T-cell (primary cell): Measurements from ENCODE around the gene FECH. TPM values are rescaled to one million over a fixed set of nuclear protein-coding genes. Genes with fewer than 3 reads are reported as not detected.
A peak's percentile ranks its signal among the peaks of the same experiment; 100 is the strongest.

Experiments used
- ATAC-seq, 4 experiments: fragments of 200-7000 bp in 3 of 4; fragments of 150-1000 bp in 1 of 4; cut with Tn5 transposase; replicated peaks in 1 of 4; 1 replicate in 3 of 4; 2 replicates in 1 of 4; pipeline ENCODE4 v1.10.0; 2021; ENCODE audit warnings: moderate library complexity in 3 of 4, mild to moderate bottlenecking in 2 of 4, moderate number of reproducible peaks in 1 of 4
- CTCF ChIA-PET, 2 donors: fragments of 300-600 bp; sonication (Branson Sonifier 250); formaldehyde crosslinking; loops; one replicate each; lab custom pipeline; 2022; ENCODE audit warnings: antibody characterized with exemption in 2 of 2; lab: Charles Lee
- POLR2A ChIA-PET, 2 donors: fragments of 300-600 bp; sonication (Branson Sonifier 250); formaldehyde crosslinking; loops; one replicate each; lab custom pipeline; 2022; ENCODE audit warnings: antibody characterized with exemption in 2 of 2; lab: Charles Lee
- DNase-seq, 35 experiments: peaks; one replicate each; pipeline versions ENCODE4 v3.0.0 to v3.0.0-alpha.2; 2013 to 2023
- H3K27ac ChIP-seq: one replicate; pipeline ENCODE4 v1.5.1; 2013; ENCODE audit warnings: low read length
- H3K27me3 ChIP-seq, 2 experiments: replicated peaks in 1 of 2; 1 replicate in 1 of 2; 2 replicates in 1 of 2; pipeline versions ENCODE4 v1.6.1 to v1.7.0; 2013; ENCODE audit warnings: low read length in 1 of 2, mixed read lengths in 1 of 2; ENCODE audit not compliant: control insufficient read depth in 2 of 2, insufficient read depth in 2 of 2; ENCODE audit errors: extremely low read depth in 1 of 2
- H3K36me3 ChIP-seq, 2 donors: 1 replicate in 1 of 2; 2 replicates in 1 of 2; pipeline versions ENCODE4 v1.6.1 to v1.7.0; 2013; ENCODE audit warnings: low read length in 1 of 2; ENCODE audit not compliant: control insufficient read depth in 2 of 2, insufficient read depth in 1 of 2; ENCODE audit errors: extremely low read depth in 1 of 2
- H3K4me1 ChIP-seq, 2 experiments: 1 replicate in 1 of 2; 2 replicates in 1 of 2; pipeline versions ENCODE4 v1.6.1 to v1.7.0; 2013; ENCODE audit warnings: low read length in 2 of 2, mixed read lengths in 1 of 2; ENCODE audit not compliant: insufficient read depth in 2 of 2, control insufficient read depth in 1 of 2; ENCODE audit errors: extremely low read depth in 1 of 2
- H3K4me3 ChIP-seq, 2 donors: 1 replicate in 1 of 2; 2 replicates in 1 of 2; pipeline versions ENCODE4 v1.5.1 to v1.7.0; 2013; ENCODE audit warnings: mild to moderate bottlenecking in 2 of 2, low read length in 1 of 2, moderate library complexity in 1 of 2; ENCODE audit not compliant: control insufficient read depth in 1 of 2; ENCODE audit errors: extremely low read depth in 1 of 2
- H3K9me3 ChIP-seq: 2 replicates; pipeline ENCODE4 v1.7.0; 2013
- H3K27ac Mint-ChIP-seq, 2 donors: one replicate each; pipeline ENCODE4 v1.8.0; 2020 to 2021; ENCODE audit warnings: mild to moderate bottlenecking in 2 of 2, mixed read lengths in 2 of 2
- H3K27me3 Mint-ChIP-seq, 2 donors: one replicate each; pipeline ENCODE4 v1.8.0; 2021 to 2022; ENCODE audit warnings: mixed read lengths in 2 of 2
- H3K36me3 Mint-ChIP-seq: one replicate; pipeline ENCODE4 v1.8.0; 2021; ENCODE audit warnings: mixed read lengths
- H3K4me1 Mint-ChIP-seq, 3 donors: one replicate each; pipeline ENCODE4 v1.8.0; 2020 to 2022; ENCODE audit warnings: mixed read lengths in 3 of 3, mild to moderate bottlenecking in 1 of 3
- H3K4me3 Mint-ChIP-seq, 3 donors: one replicate each; pipeline ENCODE4 v1.8.0; 2020 to 2022; ENCODE audit warnings: mild to moderate bottlenecking in 3 of 3, mixed read lengths in 3 of 3, moderate library complexity in 3 of 3
- H3K9me3 Mint-ChIP-seq, 3 donors: one replicate each; pipeline ENCODE4 v1.8.0; 2020 to 2022; ENCODE audit warnings: mixed read lengths in 3 of 3
- WGBS: methylation state at CpG from one replicate; pipeline ENCODE4 v1.1.5; 2013; ENCODE audit warnings: missing lambda C conversion rate; ENCODE audit not compliant: insufficient coverage; 5-methylcytosine and 5-hydroxymethylcytosine counted together
- total RNA-seq, 35 experiments: library from RNA in 6 of 35; stranded (reverse) in 6 of 35; fragments of 120-200 nt in 1 of 35; gene quantifications; one replicate each; pipeline versions ENCODE4 v1.2.1 to v1.2.4 and lab custom pipeline; 2013 to 2026

FECH gene
- total RNA-seq, 5 donors from 2014 or later (not counting 1 experiment from before 2014, with no cell fraction given): 9.6 to 16.2 (median 14.4) TPM

DNA sequence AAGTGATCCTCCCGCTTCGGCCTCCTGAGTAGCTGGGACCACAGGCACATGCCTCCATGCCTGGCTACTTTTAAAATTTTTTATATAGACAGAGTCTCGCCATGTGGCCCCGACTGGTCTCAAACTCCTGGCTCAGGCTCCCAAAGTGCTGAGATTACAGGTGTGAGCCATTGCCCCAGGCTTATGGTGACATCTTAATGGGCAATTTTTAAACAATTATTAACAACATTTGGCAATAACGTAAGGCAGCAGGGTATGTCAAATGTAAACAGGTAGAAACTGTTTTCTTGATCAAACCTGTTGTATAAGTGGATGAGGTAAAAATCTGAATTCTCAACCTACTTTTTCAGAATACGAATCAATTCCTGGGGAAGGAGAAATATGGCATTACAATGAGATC, 11.0 kb downstream of the FECH start:
- Histone ChIP-seq H3K9me3 (no peaks in the 10 kb centered on the region), H3K27ac (no peak overlapping the region), H3K4me3 (no peak overlapping the region), H3K36me3 (peaks cover 6 to 54% of the 10 kb centered on the region in 2 donors), H3K4me1 (peaks cover 5 to 8% of the 10 kb centered on the region in 2 experiments), H3K27me3 (no peaks in the 10 kb centered on the region)
- ChIA-PET POLR2A (no interaction called here), CTCF (no interaction called here)
- H3K9me3 Mint-ChIP-seq: no peaks in the 10 kb centered on the region
- no peaks in the 10 kb centered on the region for H3K27me3 Mint-ChIP-seq
- DNase-seq (no peak), ATAC-seq (no peak)
- WGBS: 100% methylated on average over 1 of the region's 6 CpGs
- H3K4me1 Mint-ChIP-seq: peaks cover 8 to 12% (median 8%) of the 10 kb centered on the region in 3 donors
- peaks cover 60% of the 10 kb centered on the region for H3K36me3 Mint-ChIP-seq
- no peak overlapping the region for H3K27ac Mint-ChIP-seq
- no peak overlapping the region for H3K4me3 Mint-ChIP-seq

DNA sequence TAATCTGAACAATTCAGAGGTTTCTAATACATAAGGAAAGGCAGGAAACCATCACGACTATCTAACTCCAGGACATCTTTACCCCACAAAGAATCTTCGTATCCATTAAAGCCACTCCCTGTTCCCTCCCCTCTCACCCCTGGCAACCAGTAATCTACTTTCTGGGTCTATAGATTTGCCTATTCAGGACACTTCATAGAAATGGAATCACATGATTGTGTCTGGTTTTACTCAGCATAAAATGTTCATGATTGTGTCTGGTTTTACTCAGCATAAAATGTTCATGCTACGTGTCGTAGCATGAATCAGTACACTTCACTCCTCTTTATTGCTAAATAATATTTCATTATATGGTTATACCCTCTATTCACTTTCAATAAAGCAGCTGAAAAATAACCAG, 11.6 kb downstream of the FECH start:
- no peaks in the 10 kb centered on the region for H3K9me3 Mint-ChIP-seq
- no peak overlapping the region for H3K27ac Mint-ChIP-seq
- POLR2A ChIA-PET: no interaction called here
- Histone ChIP-seq H3K27ac (no peak overlapping the region), H3K4me1 (peaks cover 2 to 3% of the 10 kb centered on the region in 2 experiments), H3K36me3 (peaks cover 6 to 61% of the 10 kb centered on the region in 2 donors), H3K4me3 (no peak overlapping the region), H3K27me3 (no peaks in the 10 kb centered on the region), H3K9me3 (no peaks in the 10 kb centered on the region)
- H3K4me1 Mint-ChIP-seq: peaks cover 2 to 7% (median 4%) of the 10 kb centered on the region in 3 donors
- CTCF ChIA-PET: no interaction called here
- no peaks in the 10 kb centered on the region for H3K27me3 Mint-ChIP-seq
- ATAC-seq (no peak), DNase-seq (no peak)
- H3K4me3 Mint-ChIP-seq: no peak overlapping the region
- 40% methylated on average over 2 of the region's 4 CpGs for WGBS
- H3K36me3 Mint-ChIP-seq: peaks cover 63% of the 10 kb centered on the region

DNA sequence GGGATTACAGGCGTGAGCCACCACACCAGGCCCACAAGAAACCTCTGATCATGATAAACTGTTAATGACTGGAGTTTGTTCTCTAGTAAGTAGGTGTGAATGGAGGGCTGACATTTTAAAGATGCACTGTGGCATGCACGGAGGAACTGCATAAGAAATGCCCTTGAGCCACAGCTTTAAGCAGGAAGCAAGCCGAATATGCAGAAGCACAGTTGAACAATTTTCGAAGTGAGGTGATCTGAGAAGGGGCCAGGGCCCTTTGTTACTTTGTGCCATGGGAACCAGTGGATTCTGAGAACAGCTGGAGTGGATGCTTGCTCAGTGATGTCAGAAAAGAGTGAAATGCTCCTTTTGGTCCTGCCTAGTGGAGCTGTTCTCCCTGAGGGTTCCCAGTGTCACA, 16.3 kb downstream of the FECH start:
- peaks cover 6 to 65% of the 10 kb centered on the region in 2 donors for H3K36me3 ChIP-seq
- no peak overlapping the region for H3K4me3 ChIP-seq
- ATAC-seq (no peak), DNase-seq (no peak)
- H3K4me3 Mint-ChIP-seq: no peak overlapping the region
- H3K27ac Mint-ChIP-seq: no peak overlapping the region
- H3K27ac ChIP-seq: no peak overlapping the region
- no peaks in the 10 kb centered on the region for H3K9me3 ChIP-seq
- ChIA-PET POLR2A (no interaction called here), CTCF (interaction anchor here in 1 of 2 donors (0.7 kb wide), 1 partner anchor 131 kb away, joined by 3 read pairs; no protein-coding TSS in a partner anchor)
- H3K27me3 ChIP-seq: no peaks in the 10 kb centered on the region
- peaks cover 77% of the 10 kb centered on the region for H3K36me3 Mint-ChIP-seq
- H3K4me1 Mint-ChIP-seq: no peaks in the 10 kb centered on the region
- no peaks in the 10 kb centered on the region for H3K9me3 Mint-ChIP-seq
- no peaks in the 10 kb centered on the region for H3K4me1 ChIP-seq
- 94% methylated on average over 3 of the region's 4 CpGs for WGBS
- H3K27me3 Mint-ChIP-seq: no peaks in the 10 kb centered on the region

DNA sequence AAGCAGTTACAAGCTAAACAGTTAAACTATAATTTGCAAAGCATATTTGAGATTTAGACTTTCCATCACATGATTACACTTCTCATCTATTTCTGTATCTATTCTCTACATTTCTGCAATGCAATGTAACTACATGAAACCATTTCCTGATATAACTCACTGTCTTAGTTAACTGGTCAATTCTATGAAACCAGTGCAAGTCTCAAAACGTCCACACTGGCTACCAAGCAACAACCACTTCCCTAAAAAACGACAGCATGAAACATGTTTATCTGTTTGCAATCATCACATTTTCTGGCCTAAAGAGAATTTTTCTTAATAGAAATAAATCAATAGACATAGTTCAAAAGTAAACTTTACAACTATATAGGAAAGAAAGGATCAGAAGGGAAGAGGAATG, 17.4 kb downstream of the FECH start:
- Mint-ChIP-seq H3K9me3 (no peaks in the 10 kb centered on the region), H3K4me1 (no peaks in the 10 kb centered on the region), H3K36me3 (peaks cover 80% of the 10 kb centered on the region), H3K27ac (no peak overlapping the region), H3K4me3 (no peak overlapping the region), H3K27me3 (no peaks in the 10 kb centered on the region)
- Histone ChIP-seq H3K9me3 (no peaks in the 10 kb centered on the region), H3K4me1 (no peaks in the 10 kb centered on the region), H3K36me3 (peaks cover 6 to 69% of the 10 kb centered on the region in 2 donors), H3K27me3 (no peaks in the 10 kb centered on the region), H3K27ac (no peak overlapping the region), H3K4me3 (no peak overlapping the region)
- CTCF ChIA-PET: no interaction called here
- POLR2A ChIA-PET: no interaction called here
- no peak for ATAC-seq
- no peak for DNase-seq
- no CpG with 5 or more reads among the region's 2 CpGs for WGBS

DNA sequence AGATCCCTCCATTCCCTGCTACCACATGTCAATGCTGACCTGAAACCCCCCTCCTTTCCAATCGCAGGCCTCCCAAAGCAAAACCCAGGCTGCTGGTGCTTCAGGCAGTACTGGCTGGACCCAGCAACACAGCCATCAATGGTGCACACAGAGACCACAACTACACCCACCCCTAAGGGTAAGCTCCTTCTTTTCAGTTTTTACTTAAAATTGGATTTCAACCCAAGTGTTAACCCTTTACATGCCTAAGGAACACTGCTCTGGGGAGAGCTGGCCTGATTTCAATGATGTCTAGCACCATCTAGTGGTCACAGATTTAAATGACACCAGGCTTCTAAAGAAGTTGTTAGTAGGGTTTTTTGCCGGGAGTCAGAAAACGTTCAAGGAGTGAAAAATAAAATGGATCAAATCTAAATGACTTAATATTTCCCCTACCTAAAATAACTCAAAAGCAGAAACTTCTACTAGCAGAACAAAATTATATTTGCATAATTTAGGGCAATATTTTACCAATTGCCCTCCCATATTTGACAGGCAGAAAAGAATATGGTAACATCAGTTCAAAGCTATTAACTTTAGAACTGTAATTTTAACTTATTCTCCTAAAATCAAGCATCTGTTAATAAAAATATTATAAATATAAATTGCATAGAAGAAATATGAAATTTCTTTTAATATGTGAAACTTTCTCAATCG, 24.6 kb downstream of the FECH start:
- H3K4me3 Mint-ChIP-seq: no peak overlapping the region
- H3K9me3 ChIP-seq: no peaks in the 10 kb centered on the region
- ChIA-PET CTCF (interaction anchor here (0.5 to 1.9 kb wide), 9 partner anchors 9 to 860 kb away, joined by 3 to 5 read pairs (median 3); partner anchors contain the start of gene NARS1 (in 1 of the 2)), POLR2A (no interaction called here)
- H3K27me3 Mint-ChIP-seq: no peaks in the 10 kb centered on the region
- WGBS: 100% methylated on average over 1 of the region's 4 CpGs
- DNase-seq (peak in 9 of 35 experiments; percentile 2 to 70 (median 9)), ATAC-seq (peak in 1 of 4 experiments; percentile 50)
- no peaks in the 10 kb centered on the region for H3K4me1 ChIP-seq
- no peak overlapping the region for H3K27ac Mint-ChIP-seq
- peaks cover 0 to 22% of the 10 kb centered on the region in 2 donors for H3K36me3 ChIP-seq
- H3K27ac ChIP-seq: no peak overlapping the region
- H3K4me3 ChIP-seq: no peak overlapping the region
- no peaks in the 10 kb centered on the region for H3K9me3 Mint-ChIP-seq
- peaks cover 0 to 6% (median 2%) of the 10 kb centered on the region in 3 donors for H3K4me1 Mint-ChIP-seq
- H3K27me3 ChIP-seq: no peaks in the 10 kb centered on the region
- H3K36me3 Mint-ChIP-seq: peaks cover 28% of the 10 kb centered on the region

DNA sequence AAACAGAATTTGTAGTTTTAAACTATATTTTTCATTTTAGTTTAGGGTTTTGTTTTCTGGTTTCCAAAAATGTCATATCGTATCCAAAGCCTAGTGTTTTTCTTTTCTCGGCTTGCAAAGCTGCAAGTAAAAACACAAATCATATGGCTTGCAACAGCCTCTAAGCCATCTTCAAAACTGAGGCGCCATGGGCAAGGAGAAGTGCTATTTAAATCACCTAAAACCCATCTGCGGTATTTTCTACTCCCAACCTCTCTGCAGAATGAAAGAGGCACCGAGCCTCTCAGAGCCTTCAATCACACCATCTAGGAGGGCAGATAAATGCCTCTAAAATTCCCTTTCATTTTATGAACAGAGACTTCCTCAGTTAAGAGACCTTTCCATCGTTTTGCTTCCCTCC, 25.2 kb downstream of the FECH start:
- Mint-ChIP-seq H3K27me3 (no peaks in the 10 kb centered on the region), H3K4me3 (no peak overlapping the region), H3K4me1 (peaks cover 0 to 6% (median 2%) of the 10 kb centered on the region in 3 donors), H3K27ac (no peak overlapping the region), H3K9me3 (no peaks in the 10 kb centered on the region), H3K36me3 (peaks cover 29% of the 10 kb centered on the region)
- Histone ChIP-seq H3K36me3 (peaks cover 0 to 19% of the 10 kb centered on the region in 2 donors), H3K27me3 (no peaks in the 10 kb centered on the region), H3K4me3 (no peak overlapping the region), H3K27ac (no peak overlapping the region), H3K4me1 (no peaks in the 10 kb centered on the region), H3K9me3 (no peaks in the 10 kb centered on the region)
- 96% methylated on average over 2 of the region's 6 CpGs for WGBS
- DNase-seq (no peak), ATAC-seq (no peak)
- POLR2A ChIA-PET: no interaction called here
- CTCF ChIA-PET: interaction anchor here (0.9 to 1.9 kb wide), 5 partner anchors 10 to 859 kb away, joined by 3 to 5 read pairs (median 3); no protein-coding TSS in a partner anchor
